T-helper 9 cell (primary cell): ENCODE data around the gene CARD16.

Source experiments
- DNase-seq: peaks from one replicate; pipeline ENCODE4 v3.0.0-alpha.2; 2020

Gene CARD16

GRCh38 chr11:104991994-104992393 is 53.1 kb downstream of the CARD16 start:
- no peak for DNase-seq
